ENCODE data around the gene CDC42EP3.

DNA sequence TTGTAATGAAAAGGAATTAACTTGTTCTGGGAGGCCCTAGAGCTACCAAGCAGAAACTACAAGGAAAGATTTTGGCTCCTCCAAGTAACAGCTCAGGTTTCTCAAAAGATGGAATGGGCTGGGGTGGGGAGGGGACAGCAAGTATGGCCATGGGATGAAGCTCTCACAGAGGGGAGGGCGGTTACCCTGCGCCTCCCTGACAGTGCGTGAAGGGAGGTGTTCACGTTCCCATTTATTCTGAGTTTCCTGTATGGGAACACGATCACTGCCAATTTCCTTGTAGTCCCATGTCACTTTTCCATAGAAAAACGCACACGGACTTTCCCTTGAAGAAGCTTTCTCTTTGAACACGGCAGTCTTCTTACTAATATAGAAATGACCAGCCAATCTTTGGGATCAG is 17.0 kb downstream of the CDC42EP3 start:
- TF ChIP-seq CTCF (IDR thresholded peaks at IDR 0.05): no peak
- no peak for TF ChIP-seq POLR2A (IDR thresholded peaks at IDR 0.05)

Data from esophagus squamous epithelium (tissue), 4 donors.